ENCODE data around the gene RPL5.
"Not testable (repeated sequence)": the region's sequence is repeated elsewhere in the genome, so short reads cannot be mapped to it uniquely, and the experiment has no call there.

Gene RPL5

GRCh38 chr1:92831762-92832536 lies at the start of gene RPL5:
RPL5 (plus strand) TSS chr1:92832040; CDS start chr1:92832115, 75 bp downstream.
- peak; percentile 96 for DNase-seq
- in situ Hi-C loops (cut with HindIII; ENCODE audit: low pct_ligation_motif_present, low pct_unique_long_range_greater_than_20kb, low sequenced_read_pairs) = no loop called here

GRCh38 chr1:92783550-92783949 lies 48.3 kb upstream of the RPL5 start:
- peak; percentile 22 for DNase-seq
- in situ Hi-C loops (cut with HindIII; ENCODE audit: low pct_ligation_motif_present, low pct_unique_long_range_greater_than_20kb, low sequenced_read_pairs) = not testable (repeated sequence)

- peak; percentile 54 for DNase-seq
- in situ Hi-C loops (cut with HindIII; ENCODE audit: low pct_ligation_motif_present, low pct_unique_long_range_greater_than_20kb, low sequenced_read_pairs) = no loop called here
These were observed 47.7 kb upstream of the RPL5 start for GRCh38 chr1:92784021-92784638.

- DNase-seq = peak; percentile 95
- in situ Hi-C loops (cut with HindIII; ENCODE audit: low pct_ligation_motif_present, low pct_unique_long_range_greater_than_20kb, low sequenced_read_pairs) = no loop called here
These were observed 47.0 kb upstream of the RPL5 start, which contains the start of gene EVI5 for GRCh38 chr1:92784639-92785500. EVI5 (minus strand) TSS chr1:92785108; CDS start chr1:92736546, 48,562 bp downstream.

- DNase-seq = no peak
- in situ Hi-C loops (cut with HindIII; ENCODE audit: low pct_ligation_motif_present, low pct_unique_long_range_greater_than_20kb, low sequenced_read_pairs) = no loop called here
These were observed 45.5 kb upstream of the RPL5 start for GRCh38 chr1:92786111-92786901.

GRCh38 chr1:92790081-92790480 lies 41.8 kb upstream of the RPL5 start:
- DNase-seq = no peak
- in situ Hi-C loops (cut with HindIII; ENCODE audit: low pct_ligation_motif_present, low pct_unique_long_range_greater_than_20kb, low sequenced_read_pairs) = no loop called here

GRCh38 chr1:92790867-92791266 lies 41.0 kb upstream of the RPL5 start:
- DNase-seq = no peak

GRCh38 chr1:92791487-92792066 lies 40.3 kb upstream of the RPL5 start:
- DNase-seq = no peak
- in situ Hi-C loops (cut with HindIII; ENCODE audit: low pct_ligation_motif_present, low pct_unique_long_range_greater_than_20kb, low sequenced_read_pairs) = no loop called here

More at GRCh38 chr1:92790867-92791266, 41.0 kb upstream of the RPL5 start:
- in situ Hi-C loops (cut with HindIII; ENCODE audit: low pct_ligation_motif_present, low pct_unique_long_range_greater_than_20kb, low sequenced_read_pairs) = no loop called here

- in situ Hi-C loops (cut with HindIII; ENCODE audit: low pct_ligation_motif_present, low pct_unique_long_range_greater_than_20kb, low sequenced_read_pairs) = no loop called here
- DNase-seq = no peak
These were observed 39.5 kb upstream of the RPL5 start for GRCh38 chr1:92792340-92792782.

- in situ Hi-C loops (cut with HindIII; ENCODE audit: low pct_ligation_motif_present, low pct_unique_long_range_greater_than_20kb, low sequenced_read_pairs) = no loop called here
- no peak for DNase-seq
These were observed 36.7 kb upstream of the RPL5 start for GRCh38 chr1:92795166-92795565.

GRCh38 chr1:92797297-92797696 lies 34.5 kb upstream of the RPL5 start:
- in situ Hi-C loops (cut with HindIII; ENCODE audit: low pct_ligation_motif_present, low pct_unique_long_range_greater_than_20kb, low sequenced_read_pairs) = no loop called here
- no peak for DNase-seq

- in situ Hi-C loops (cut with HindIII; ENCODE audit: low pct_ligation_motif_present, low pct_unique_long_range_greater_than_20kb, low sequenced_read_pairs) = no loop called here
- no peak for DNase-seq
These were observed 33.9 kb upstream of the RPL5 start for GRCh38 chr1:92797961-92798360.

- no peak for DNase-seq
- in situ Hi-C loops (cut with HindIII; ENCODE audit: low pct_ligation_motif_present, low pct_unique_long_range_greater_than_20kb, low sequenced_read_pairs) = no loop called here
These were observed 28.5 kb upstream of the RPL5 start for GRCh38 chr1:92803140-92803887.

GRCh38 chr1:92804721-92805201 lies 27.1 kb upstream of the RPL5 start:
- in situ Hi-C loops (cut with HindIII; ENCODE audit: low pct_ligation_motif_present, low pct_unique_long_range_greater_than_20kb, low sequenced_read_pairs) = no loop called here

GRCh38 chr1:92805216-92805615 lies 26.6 kb upstream of the RPL5 start:
- in situ Hi-C loops (cut with HindIII; ENCODE audit: low pct_ligation_motif_present, low pct_unique_long_range_greater_than_20kb, low sequenced_read_pairs) = no loop called here

More at GRCh38 chr1:92804721-92805201, 27.1 kb upstream of the RPL5 start:
- peak; percentile 90 for DNase-seq

GRCh38 chr1:92808381-92808780 lies 23.5 kb upstream of the RPL5 start:
- in situ Hi-C loops (cut with HindIII; ENCODE audit: low pct_ligation_motif_present, low pct_unique_long_range_greater_than_20kb, low sequenced_read_pairs) = no loop called here

More at GRCh38 chr1:92805216-92805615, 26.6 kb upstream of the RPL5 start:
- no peak for DNase-seq

GRCh38 chr1:92816732-92817131 lies 15.1 kb upstream of the RPL5 start:
- in situ Hi-C loops (cut with HindIII; ENCODE audit: low pct_ligation_motif_present, low pct_unique_long_range_greater_than_20kb, low sequenced_read_pairs) = no loop called here
- DNase-seq = no peak

More at GRCh38 chr1:92808381-92808780, 23.5 kb upstream of the RPL5 start:
- DNase-seq = no peak
